GM12878 (cell line): ENCODE results near the gene GORASP1.

Experiments used
- CTCF ChIP-seq, 3 experiments: IDR thresholded peaks in 2 of 3; conservative IDR thresholded peaks in 1 of 3; 2 replicates each; pipeline ENCODE4 v1.5.1; 2011; ENCODE audit warnings: low read depth in 3 of 3, low read length in 3 of 3, mild to moderate bottlenecking in 3 of 3, control low read depth in 2 of 3, moderate library complexity in 2 of 3, inconsistent platforms in 1 of 3, mixed read lengths in 1 of 3; ENCODE audit not compliant: control insufficient read depth in 2 of 3, insufficient read depth in 1 of 3; ENCODE audit errors: extremely low read depth in 1 of 3
- POLR2AphosphoS5 ChIP-seq: IDR thresholded peaks from 2 replicates; pipeline ENCODE4 v1.6.1; 2011; ENCODE audit warnings: mild to moderate bottlenecking, low read length, inconsistent platforms
- RBBP5 ChIP-seq: fragments of 200-600 bp; sonication (generic); conservative IDR thresholded peaks from 2 replicates; pipeline ENCODE4 v1.6.1; 2016
- STAT3 ChIP-seq: IDR thresholded peaks from 2 replicates; pipeline ENCODE4 v1.6.1; 2011; ENCODE audit warnings: low read depth, low read length, improper control_type of control experiment
- TARDBP ChIP-seq: IDR thresholded peaks from 2 replicates; pipeline ENCODE4 v1.6.1; 2016; ENCODE audit warnings: borderline replicate concordance
- ZNF274 ChIP-seq: IDR thresholded peaks from one replicate; pipeline ENCODE4 v1.8.0; 2011; ENCODE audit not compliant: insufficient read length, insufficient read depth

GRCh38 chr3:39068556-39068955 is 38.9 kb downstream of the GORASP1 start:
- no peak for TF ChIP-seq ZNF274
- no peak for TF ChIP-seq RBBP5
- no peak for TF ChIP-seq POLR2AphosphoS5
- no peak for TF ChIP-seq CTCF (IDR thresholded peaks at IDR 0.05 in 2 of 3, conservative IDR thresholded peaks at IDR 0.05 in 1 of 3; ENCODE audit: control insufficient read depth in 2 of 3, extremely low read depth in 1 of 3, insufficient read depth in 1 of 3, low read depth in 3 of 3, low read length in 3 of 3)
- TF ChIP-seq TARDBP = no peak
- no peak for TF ChIP-seq STAT3
